Cardiac muscle cell (in vitro differentiated cells and primary cell): ENCODE data around the gene TENT5C. TPM values are rescaled to one million over a fixed set of nuclear protein-coding genes. Genes with fewer than 3 reads are reported as not detected.

Experiments used
- DNase-seq, 2 donors: peaks; one replicate each; pipeline versions ENCODE4 v3.0.0 to v3.0.0-alpha.2; 2010 to 2017; ENCODE audit warnings: low read depth in 1 of 2, low spot score in 1 of 2
- H3K27ac ChIP-seq: fragments of 200-600 bp; sonication (generic); 2 replicates; pipeline ENCODE4 v1.5.1; 2016
- H3K27me3 ChIP-seq: fragments of 200-600 bp; sonication (generic); 2 replicates; pipeline ENCODE4 v1.6.0; 2016; ENCODE audit warnings: control low read depth
- H3K36me3 ChIP-seq: fragments of 200-600 bp; sonication (generic); 2 replicates; pipeline ENCODE4 v1.5.1; 2016; ENCODE audit warnings: control low read depth
- H3K4me1 ChIP-seq: fragments of 200-600 bp; sonication (generic); 2 replicates; pipeline ENCODE4 v1.8.1; 2017; ENCODE audit warnings: low read depth, mild to moderate bottlenecking, mixed run types
- H3K4me3 ChIP-seq: fragments of 200-600 bp; sonication (generic); 2 replicates; pipeline ENCODE4 v1.5.1; 2016; ENCODE audit warnings: mild to moderate bottlenecking
- H3K9me3 ChIP-seq: fragments of 200-600 bp; sonication (generic); 2 replicates; pipeline ENCODE4 v1.5.1; 2017; ENCODE audit warnings: low read depth, mild to moderate bottlenecking, control low read depth
- CTCF ChIP-seq: IDR thresholded peaks from 2 replicates; pipeline ENCODE4 v1.5.1; 2012; ENCODE audit warnings: low read depth, mild to moderate bottlenecking, low read length
- polyA plus RNA-seq: library from polyadenylated mRNA; unstranded; fragments of >200 nt; fragmentation: Nextera tagmentation; extraction: Ambion mirVana; gene quantifications from 2 replicates; pipeline ENCODE4 v1.2.1, GENCODE V29; 2016
- total RNA-seq: library from RNA; depleted of rRNA; stranded (reverse); fragments of >200 nt; gene quantifications from 2 replicates; pipeline ENCODE4 v1.2.3, GENCODE V29; 2016

TENT5C gene
- total and polyA plus RNA-seq, 2 experiments from 2014 or later = 0.63 to 1.1 TPM

- TF ChIP-seq CTCF = no peak
- H3K4me3 ChIP-seq = no peak overlapping the region
- no peaks in the 10 kb centered on the region for H3K36me3 ChIP-seq
- DNase-seq = no peak
- H3K27ac ChIP-seq = no peak overlapping the region
- H3K4me1 ChIP-seq = peaks cover 5% of the 10 kb centered on the region
- no peaks in the 10 kb centered on the region for H3K9me3 ChIP-seq
- no peaks in the 10 kb centered on the region for H3K27me3 ChIP-seq
Observed at GRCh38 chr1:117651616-117652015, 45.8 kb downstream of the TENT5C start.

- Histone ChIP-seq H3K4me1 (peaks cover 5% of the 10 kb centered on the region), H3K9me3 (no peaks in the 10 kb centered on the region), H3K36me3 (no peaks in the 10 kb centered on the region), H3K27ac (no peak overlapping the region), H3K27me3 (no peaks in the 10 kb centered on the region), H3K4me3 (no peak overlapping the region)
- DNase-seq = no peak
- no peak for TF ChIP-seq CTCF
Observed at GRCh38 chr1:117652421-117652820, 46.6 kb downstream of the TENT5C start.

- peaks cover 5% of the 10 kb centered on the region for H3K4me1 ChIP-seq
- H3K36me3 ChIP-seq = no peaks in the 10 kb centered on the region
- no peaks in the 10 kb centered on the region for H3K9me3 ChIP-seq
- H3K27ac ChIP-seq = no peak overlapping the region
- no peak overlapping the region for H3K4me3 ChIP-seq
- no peak for DNase-seq
- H3K27me3 ChIP-seq = no peaks in the 10 kb centered on the region
- TF ChIP-seq CTCF = no peak
Observed at GRCh38 chr1:117653195-117653594, 47.3 kb downstream of the TENT5C start.

- H3K27me3 ChIP-seq = no peaks in the 10 kb centered on the region
- H3K36me3 ChIP-seq = no peaks in the 10 kb centered on the region
- H3K4me3 ChIP-seq = no peak overlapping the region
- H3K9me3 ChIP-seq = no peaks in the 10 kb centered on the region
- no peak overlapping the region for H3K27ac ChIP-seq
- peaks cover 5% of the 10 kb centered on the region for H3K4me1 ChIP-seq
- no peak for DNase-seq
- no peak for TF ChIP-seq CTCF
Observed at GRCh38 chr1:117653732-117654492, 48.1 kb downstream of the TENT5C start.

GRCh38 chr1:117654493-117655219 is 48.8 kb downstream of the TENT5C start:
- Histone ChIP-seq H3K36me3 (no peaks in the 10 kb centered on the region), H3K4me1 (peaks cover 5% of the 10 kb centered on the region), H3K27ac (no peak overlapping the region), H3K9me3 (no peaks in the 10 kb centered on the region), H3K27me3 (no peaks in the 10 kb centered on the region), H3K4me3 (no peak overlapping the region)
- no peak for DNase-seq
- no peak for TF ChIP-seq CTCF
